SK-N-MC (cell line): ENCODE results near the gene IKZF5.

Experiments used
- DNase-seq: peaks from one replicate; pipeline ENCODE4 v3.0.0-alpha.2; 2011; ENCODE audit warnings: low read depth, low spot score
- H3K27ac ChIP-seq: fragments of 200-600 bp; sonication (generic); 2 replicates; pipeline ENCODE4 v1.5.1; 2016; ENCODE audit warnings: mixed run types
- H3K36me3 ChIP-seq: fragments of 200-600 bp; sonication (generic); 2 replicates; pipeline ENCODE4 v1.6.1; 2017; ENCODE audit warnings: antibody characterized with exemption, low read length, mixed read lengths; ENCODE audit not compliant: insufficient read depth
- H3K4me3 ChIP-seq: fragments of 200-600 bp; sonication (generic); 2 replicates; pipeline ENCODE4 v1.5.1; 2016
- H3K9ac ChIP-seq: fragments of 200-600 bp; sonication (generic); 2 replicates; pipeline ENCODE4 v1.8.0; 2017; ENCODE audit warnings: mixed run types, mixed read lengths; ENCODE audit not compliant: insufficient read length
- H3K9me3 ChIP-seq: fragments of 200-600 bp; sonication (generic); 2 replicates; pipeline ENCODE4 v1.6.1; 2017; ENCODE audit warnings: low read depth, mild to moderate bottlenecking, antibody characterized with exemption, low read length, moderate library complexity, mixed read lengths
- EZH2 ChIP-seq: fragments of 200-600 bp; sonication (generic); IDR thresholded peaks from one replicate; pipeline ENCODE4 v1.6.1; 2017; ENCODE audit warnings: antibody characterized with exemption
- FOXP2 ChIP-seq: optimal IDR thresholded peaks from 2 replicates; pipeline ENCODE3; 2011; ENCODE audit warnings: mild to moderate bottlenecking, moderate library complexity; ENCODE audit not compliant: insufficient read depth; ENCODE audit errors: extremely low read length, control extremely low read depth
- POLR2AphosphoS5 ChIP-seq: IDR thresholded peaks from 2 replicates; pipeline ENCODE4 v1.6.1; 2012; ENCODE audit warnings: mild to moderate bottlenecking, low read depth, low read length, borderline replicate concordance

Gene IKZF5

GRCh38 chr10:123007558-123008354, 839 bp downstream of the IKZF5 start:
- Histone ChIP-seq H3K36me3 (no peaks in the 10 kb centered on the region), H3K9ac (peak overlapping the region; percentile 88), H3K27ac (no peak overlapping the region), H3K9me3 (no peaks in the 10 kb centered on the region), H3K4me3 (peak overlapping the region; percentile 86)
- TF ChIP-seq EZH2 (no peak), FOXP2 (no peak), POLR2AphosphoS5 (no peak)
- no peak for DNase-seq

- H3K36me3 ChIP-seq = no peaks in the 10 kb centered on the region
- no peak for TF ChIP-seq POLR2AphosphoS5
- no peak for TF ChIP-seq FOXP2
- TF ChIP-seq EZH2 = no peak
These were observed 4.3 kb downstream of the IKZF5 start for GRCh38 chr10:123004298-123004697.

DNA sequence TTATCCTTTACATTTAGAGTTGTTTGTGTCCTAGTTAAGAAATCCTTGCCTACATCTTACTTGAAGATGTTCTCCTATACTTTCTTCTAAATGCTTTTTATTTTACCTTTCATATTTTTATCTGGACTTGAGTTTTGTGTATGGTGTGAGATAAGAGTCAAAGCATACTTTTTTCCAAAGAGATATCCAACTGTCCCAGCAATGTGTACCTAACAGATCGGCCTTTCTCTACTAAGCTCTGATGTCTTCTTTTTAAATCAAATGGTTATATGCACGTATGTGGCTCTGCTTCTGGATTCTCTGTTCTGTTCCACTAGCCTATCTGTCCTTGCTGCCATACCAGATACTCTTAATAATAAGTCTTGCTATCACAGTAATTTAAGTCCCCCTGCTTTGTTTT, 7.2 kb downstream of the IKZF5 start:
- H3K36me3 ChIP-seq = no peaks in the 10 kb centered on the region

More at GRCh38 chr10:123004298-123004697, 4.3 kb downstream of the IKZF5 start:
- H3K9me3 ChIP-seq = no peaks in the 10 kb centered on the region
- H3K27ac ChIP-seq = no peak overlapping the region
- H3K9ac ChIP-seq = no peak overlapping the region
- no peak for DNase-seq
- H3K4me3 ChIP-seq = no peak overlapping the region

GRCh38 chr10:123000155-123000554, 8.4 kb downstream of the IKZF5 start:
- Histone ChIP-seq H3K9ac (no peak overlapping the region), H3K36me3 (no peaks in the 10 kb centered on the region; the same call in 1 of the 2 replicates), H3K4me3 (no peak overlapping the region), H3K27ac (no peak overlapping the region), H3K9me3 (no peaks in the 10 kb centered on the region)
- TF ChIP-seq EZH2 (no peak), FOXP2 (no peak), POLR2AphosphoS5 (no peak)
- no peak for DNase-seq

More for the DNA sequence above, 7.2 kb downstream of the IKZF5 start:
- TF ChIP-seq FOXP2 (no peak), EZH2 (no peak), POLR2AphosphoS5 (no peak)
- H3K9me3 ChIP-seq = no peaks in the 10 kb centered on the region
- DNase-seq = no peak
- H3K27ac ChIP-seq = no peak overlapping the region
- no peak overlapping the region for H3K4me3 ChIP-seq
- no peak overlapping the region for H3K9ac ChIP-seq

- H3K9ac ChIP-seq = no peak overlapping the region
- no peak for DNase-seq
- peaks cover 2% of the 10 kb centered on the region; the same call in 1 of the 2 replicates for H3K36me3 ChIP-seq
- no peak overlapping the region for H3K4me3 ChIP-seq
- no peak overlapping the region for H3K27ac ChIP-seq
- TF ChIP-seq FOXP2 (no peak), POLR2AphosphoS5 (no peak), EZH2 (no peak)
- H3K9me3 ChIP-seq = no peaks in the 10 kb centered on the region
These were observed 9.2 kb downstream of the IKZF5 start for GRCh38 chr10:122999347-122999746.

GRCh38 chr10:122998934-122999333, 9.7 kb downstream of the IKZF5 start:
- no peak overlapping the region for H3K4me3 ChIP-seq
- TF ChIP-seq EZH2 (no peak), POLR2AphosphoS5 (no peak), FOXP2 (no peak)
- H3K9ac ChIP-seq = no peak overlapping the region
- peaks cover 6% of the 10 kb centered on the region; the same call in 1 of the 2 replicates for H3K36me3 ChIP-seq
- H3K27ac ChIP-seq = no peak overlapping the region
- DNase-seq = no peak
- no peaks in the 10 kb centered on the region for H3K9me3 ChIP-seq

GRCh38 chr10:122998360-122998917, 10.2 kb downstream of the IKZF5 start:
- H3K27ac ChIP-seq = no peak overlapping the region
- H3K9me3 ChIP-seq = no peaks in the 10 kb centered on the region
- H3K4me3 ChIP-seq = no peak overlapping the region
- DNase-seq = no peak
- H3K36me3 ChIP-seq = peaks cover 6% of the 10 kb centered on the region; the same call in 1 of the 2 replicates
- TF ChIP-seq POLR2AphosphoS5 (no peak), EZH2 (no peak), FOXP2 (no peak)
- no peak overlapping the region for H3K9ac ChIP-seq

DNA sequence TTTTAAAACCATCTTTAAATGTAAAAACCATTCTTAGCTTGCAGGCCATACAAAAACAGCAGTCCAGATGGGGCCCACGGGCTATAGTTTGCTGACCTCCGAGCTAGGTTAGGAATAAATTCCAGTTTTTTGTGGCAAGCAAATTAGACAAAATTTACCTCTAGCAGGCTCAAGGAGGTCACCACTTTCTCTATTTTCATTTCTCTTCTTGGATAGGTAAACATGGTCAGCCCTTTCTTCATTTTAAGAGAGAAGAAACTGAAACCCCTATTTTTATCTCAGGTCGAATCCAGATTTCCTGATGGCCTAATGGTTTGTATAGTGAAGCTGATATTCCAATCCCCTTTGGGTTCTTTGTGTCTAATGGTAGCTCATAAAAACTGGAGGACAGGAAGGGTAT, 10.7 kb downstream of the IKZF5 start:
- Histone ChIP-seq H3K36me3 (peaks cover 6% of the 10 kb centered on the region; the same call in 1 of the 2 replicates), H3K4me3 (no peak overlapping the region), H3K27ac (no peak overlapping the region), H3K9ac (no peak overlapping the region), H3K9me3 (no peaks in the 10 kb centered on the region)
- TF ChIP-seq EZH2 (no peak), POLR2AphosphoS5 (no peak), FOXP2 (no peak)
- no peak for DNase-seq
